Right ventricle myocardium superior (tissue), 1 donor: ENCODE data around the gene DSC1. TPM values are rescaled to one million over a fixed set of nuclear protein-coding genes. Genes with fewer than 3 reads are reported as not detected.

Source experiments
- total RNA-seq: library from RNA; stranded (reverse); fragmentation: NEBNext Ultra II Directional; extraction: Animal tissue kit (Norgen Biotek cat#: 25700); gene quantifications from one replicate; pipeline ENCODE4 v1.2.1, GENCODE V29; 2021
- donor health status: DM: no; HTN: yes; CAD: no; lungs with severe emphysema.

DSC1 gene
- total RNA-seq, 1 donor from 2014 or later, result 4.6 TPM

Other genes with a start within 250 kb of the DSC1 start
- gene DSC3, start 120.1 kb downstream of the DSC1 start, total RNA-seq, result not detected
- 26.0 TPM for gene DSC2, start 60.4 kb downstream of the DSC1 start, total RNA-seq
- gene DSG1, start 155.3 kb upstream of the DSC1 start, total RNA-seq, result 0.89 TPM
- not detected for gene DSG4, start 213.9 kb upstream of the DSC1 start, total RNA-seq